HG02678 (cell line): Measurements from ENCODE around the gene LHFPL6.

Source experiments
- ATAC-seq: cut with Tn5 transposase; IDR thresholded peaks from one replicate; pipeline ENCODE4 v1.9.1; 2021; ENCODE audit warnings: mild to moderate bottlenecking, moderate library complexity; ENCODE audit not compliant: unreplicated experiment

LHFPL6 gene

DNA sequence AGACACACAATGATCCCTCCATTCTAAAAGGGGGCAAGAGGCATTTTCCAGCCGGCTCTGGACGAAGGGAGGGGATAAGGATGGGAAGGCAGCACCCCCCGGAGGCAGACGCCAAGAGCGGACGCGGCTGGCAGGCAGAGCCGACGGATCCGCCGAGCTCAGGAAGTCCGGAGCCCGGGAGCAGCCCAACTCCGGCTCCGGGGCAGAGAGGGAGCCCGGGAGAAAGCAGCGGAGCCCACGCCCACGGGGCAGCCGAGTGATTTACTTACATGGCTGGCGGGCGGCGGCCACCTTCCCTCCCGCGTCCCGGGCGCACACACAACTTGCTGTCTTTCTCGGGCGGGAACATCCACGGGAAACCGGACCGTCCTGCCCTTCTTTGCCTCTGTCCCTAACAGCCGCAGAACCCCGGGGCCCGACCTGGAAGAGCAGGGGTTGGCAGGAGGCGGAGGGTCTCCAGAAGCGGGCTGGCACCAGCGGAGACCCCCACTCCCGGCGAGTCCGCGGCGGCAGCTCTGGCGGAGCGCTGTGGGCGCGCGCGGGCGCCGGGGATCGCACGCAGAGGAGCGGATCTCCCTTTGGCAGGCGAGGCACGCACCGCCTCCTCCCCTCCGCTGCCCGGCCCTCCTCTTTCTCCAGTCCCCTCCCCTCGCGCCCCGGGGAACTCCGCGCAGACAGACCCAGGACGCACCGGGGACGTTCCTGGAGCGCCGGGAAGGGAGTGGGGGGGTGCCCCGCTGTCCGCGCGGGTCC, at the start of gene LHFPL6:
TSS of gene LHFPL6 (minus strand) at position 580 of the 753 bp plus-strand sequence.
- peak; percentile 93 for ATAC-seq

GRCh38 chr13:39646122-39646521, 43.1 kb upstream of the LHFPL6 start:
- ATAC-seq = no peak

DNA sequence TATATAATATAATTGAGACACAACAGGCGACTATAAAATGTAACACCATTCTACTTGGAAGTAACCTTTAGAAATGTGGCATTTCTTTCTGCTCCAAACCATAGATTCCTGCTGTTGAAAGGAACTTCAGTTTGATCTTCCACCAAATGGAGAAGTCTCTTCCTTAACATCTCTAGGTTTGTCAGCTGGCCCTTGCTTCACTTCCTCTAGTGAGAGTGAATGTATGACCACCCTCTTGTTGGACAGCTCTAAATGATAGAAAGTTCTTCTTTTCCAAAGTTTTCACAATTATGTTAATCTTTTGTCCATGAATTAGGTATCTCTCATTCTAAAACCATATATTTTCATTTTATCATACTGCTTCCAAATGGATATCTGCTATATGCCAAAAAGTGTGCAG, 38.7 kb upstream of the LHFPL6 start:
- no peak for ATAC-seq

GRCh38 chr13:39637890-39638289, 34.9 kb upstream of the LHFPL6 start:
- ATAC-seq = no peak

- no peak for ATAC-seq
Measured at GRCh38 chr13:39635564-39635963, 32.6 kb upstream of the LHFPL6 start.

- ATAC-seq = no peak
Measured at GRCh38 chr13:39632994-39633393, 30.0 kb upstream of the LHFPL6 start.

GRCh38 chr13:39631307-39631706, 28.3 kb upstream of the LHFPL6 start:
- no peak for ATAC-seq

- ATAC-seq = no peak
Measured at GRCh38 chr13:39623466-39623865, 20.5 kb upstream of the LHFPL6 start.

GRCh38 chr13:39618561-39618960, 15.6 kb upstream of the LHFPL6 start:
- no peak for ATAC-seq

GRCh38 chr13:39616087-39616694, 13.2 kb upstream of the LHFPL6 start:
- ATAC-seq = peak; percentile 69

DNA sequence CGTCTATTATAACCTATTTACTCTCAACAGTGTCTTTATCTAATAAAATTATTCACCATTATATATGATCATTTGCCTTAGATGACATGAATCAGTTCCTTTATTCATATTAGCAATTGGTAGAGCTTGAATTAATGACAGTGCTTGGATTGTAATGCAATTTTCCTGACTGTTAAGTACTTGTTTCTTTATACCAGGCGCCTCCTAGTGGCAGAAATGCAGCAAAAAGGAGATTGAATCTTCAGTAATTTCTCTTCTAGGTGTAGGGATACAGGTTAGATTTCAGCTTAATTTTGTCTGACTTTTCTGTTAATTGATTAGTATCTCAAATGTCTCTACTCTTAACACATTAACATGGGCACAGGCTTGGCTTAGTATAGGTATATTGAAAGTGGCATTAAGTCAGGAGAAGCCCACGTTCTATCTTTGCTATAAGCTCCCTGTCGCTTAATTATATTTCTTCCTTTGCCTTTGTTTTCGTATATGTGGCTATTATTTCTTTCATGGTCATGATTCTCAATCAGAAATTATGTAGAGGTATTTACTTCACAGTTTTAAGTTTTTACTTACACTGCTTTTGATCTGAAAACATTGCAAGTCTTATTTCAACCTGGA, 9.1 kb upstream of the LHFPL6 start:
- no peak for ATAC-seq

DNA sequence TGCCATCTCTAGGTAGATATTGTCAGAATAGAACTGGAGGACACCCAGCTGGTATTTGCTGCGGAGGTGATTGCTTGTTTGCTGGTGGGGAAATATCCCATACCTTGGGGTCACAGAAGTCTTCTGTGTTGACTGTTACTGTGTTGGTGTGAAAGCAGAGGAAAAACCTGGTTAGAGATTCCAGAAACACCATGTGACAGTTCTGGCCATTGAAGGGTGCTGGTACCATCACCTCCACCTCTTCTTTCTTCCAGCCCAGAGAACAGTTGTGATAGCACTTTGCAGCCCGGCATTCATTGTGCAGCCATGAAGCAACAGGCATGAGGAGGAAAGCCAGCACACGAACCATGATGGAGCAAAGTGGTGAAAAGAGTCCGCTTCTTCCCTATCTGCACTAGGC, 4.9 kb upstream of the LHFPL6 start:
- no peak for ATAC-seq

- ATAC-seq = no peak
Measured at GRCh38 chr13:39605677-39606320, 2.8 kb upstream of the LHFPL6 start.

DNA sequence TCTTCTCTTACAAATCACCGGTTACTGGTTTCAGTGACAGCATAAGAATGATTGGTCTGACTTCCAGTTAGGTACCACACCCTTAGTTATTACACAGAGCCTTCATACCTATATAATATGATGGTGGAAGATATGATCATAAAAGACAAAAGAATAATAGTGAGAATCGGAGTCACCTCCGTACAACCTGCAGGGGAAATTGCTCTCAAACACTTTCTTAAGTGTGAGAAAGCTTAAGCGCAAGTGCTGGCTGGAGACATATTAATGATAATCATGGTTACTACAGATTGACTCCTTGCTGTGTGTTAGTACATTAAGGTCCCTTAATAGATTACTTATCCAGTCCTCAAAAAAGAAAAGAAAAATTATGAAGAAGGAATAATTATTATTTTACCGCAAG, 1.8 kb upstream of the LHFPL6 start:
- no peak for ATAC-seq

DNA sequence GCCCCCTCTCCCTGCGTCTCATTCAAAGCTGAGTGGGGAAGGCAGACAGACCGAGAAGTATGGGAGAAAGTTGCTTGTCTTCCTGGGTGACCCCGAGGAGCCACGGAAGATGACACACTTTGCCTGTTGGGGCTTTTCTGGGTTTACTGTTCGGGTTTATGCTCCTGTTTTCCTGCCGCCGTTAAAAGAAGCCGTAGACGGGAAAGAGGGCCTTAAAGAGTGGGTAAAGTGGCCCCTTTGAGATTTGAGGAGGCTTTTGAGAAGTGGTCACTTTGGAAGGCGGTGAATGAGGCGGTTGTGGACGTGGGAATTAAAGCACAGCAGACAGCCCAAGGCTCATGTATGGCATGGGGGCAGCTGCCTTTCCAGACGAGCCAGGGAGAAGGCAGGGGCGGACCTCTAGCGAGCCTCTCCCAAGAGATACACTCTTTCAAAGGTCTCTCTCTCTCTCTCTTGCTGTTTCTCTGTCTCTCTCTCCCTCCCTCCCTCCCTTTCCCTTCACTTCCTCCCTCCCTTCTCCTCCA, 493 bp upstream of the LHFPL6 start:
- peak; percentile 35 for ATAC-seq

DNA sequence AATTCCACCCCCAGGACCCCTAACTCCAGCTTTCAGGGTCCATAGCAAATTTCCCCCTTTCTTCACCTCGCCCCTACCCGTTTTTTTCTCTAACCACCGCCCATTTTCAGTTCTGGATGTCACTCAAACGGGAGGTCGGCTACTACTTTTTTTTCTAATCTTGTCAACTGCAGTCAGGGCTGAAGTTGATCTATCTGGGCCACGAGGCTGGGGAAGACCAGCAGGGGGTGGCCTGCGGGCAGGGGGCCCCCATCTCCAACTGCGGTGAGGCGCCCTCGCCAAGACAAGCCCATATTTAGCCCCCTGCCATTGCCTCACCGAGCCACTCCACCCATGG, 748 bp downstream of the LHFPL6 start:
- peak; percentile 34 for ATAC-seq

GRCh38 chr13:39601636-39602035, 1.4 kb downstream of the LHFPL6 start:
- ATAC-seq = no peak

DNA sequence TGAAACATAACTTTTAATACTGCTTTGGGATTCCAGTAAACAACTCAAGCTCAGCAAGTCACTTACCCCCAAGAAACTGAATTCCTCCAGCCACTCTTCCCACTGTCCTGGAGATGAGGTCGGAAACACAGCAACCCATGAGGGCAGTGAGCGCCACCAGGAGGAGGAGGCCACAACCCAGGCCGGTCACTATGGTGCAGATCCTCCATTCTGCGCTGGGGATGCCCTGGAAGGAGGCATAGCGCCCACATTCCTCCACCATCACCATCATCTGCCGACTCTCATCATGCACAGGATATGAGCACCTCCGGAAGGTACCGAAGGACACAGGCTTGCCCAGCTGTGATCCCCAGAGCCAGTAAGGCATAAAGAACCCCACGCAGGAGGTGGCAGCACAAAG, 2.2 kb downstream of the LHFPL6 start:
- ATAC-seq = no peak

DNA sequence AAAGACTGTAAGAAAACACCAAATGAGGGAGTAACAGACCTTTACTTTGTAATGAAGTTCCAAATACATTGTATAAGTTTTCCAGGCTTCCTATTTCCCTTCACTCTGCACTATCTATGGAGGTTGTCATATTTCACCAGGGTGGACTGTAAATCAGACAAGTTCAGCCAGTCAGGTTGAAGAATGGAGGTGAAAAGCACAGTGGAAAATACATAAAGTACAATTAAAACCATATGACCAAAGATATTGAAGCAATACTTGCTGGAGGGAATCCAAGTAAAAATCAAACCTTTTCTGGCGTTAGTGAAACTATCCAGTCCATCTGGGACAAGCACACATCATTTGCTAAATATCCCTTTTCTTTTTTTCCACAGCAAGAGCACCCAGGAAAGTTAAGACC, 3.2 kb downstream of the LHFPL6 start:
- ATAC-seq = no peak

GRCh38 chr13:39599012-39599411, 4.0 kb downstream of the LHFPL6 start:
- no peak for ATAC-seq

GRCh38 chr13:39597838-39598237, 5.2 kb downstream of the LHFPL6 start:
- ATAC-seq = no peak

DNA sequence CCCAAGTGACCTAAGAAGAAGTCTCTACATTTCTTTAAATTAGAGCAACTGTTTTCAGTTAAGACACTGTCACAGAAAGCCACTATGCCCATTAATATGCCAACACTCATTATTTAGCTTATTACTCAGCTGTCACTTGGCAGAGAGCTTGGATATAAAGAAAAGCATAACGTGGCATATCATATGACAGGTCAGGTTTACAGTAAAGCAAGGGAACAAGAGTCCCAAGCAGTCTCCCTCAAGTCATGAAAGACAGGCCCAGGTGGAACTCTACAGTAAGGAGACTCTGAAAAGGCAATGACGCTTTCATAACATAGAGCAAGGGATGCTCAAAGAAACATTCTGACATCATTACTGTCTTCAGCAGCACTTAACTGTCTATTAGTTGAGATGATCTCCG, 6.3 kb downstream of the LHFPL6 start:
- no peak for ATAC-seq
